ENCODE results near the gene FGGY. TPM values are rescaled to one million over a fixed set of nuclear protein-coding genes. Genes with fewer than 3 reads are reported as not detected.

FGGY gene
- total RNA-seq, 4 donors from 2014 or later, result 24.9 to 35.9 (median 30.5) TPM

GRCh38 chr1:59653968-59654367, 357.1 kb downstream of the FGGY start:
- intact Hi-C loops (cut with DNase I; ENCODE audit: low total_unique reads), result no loop called here

GRCh38 chr1:59657873-59658465, 361.1 kb downstream of the FGGY start:
- Histone ChIP-seq H3K4me3 (no peak overlapping the region), H3K4me1 (peaks cover 0 to 9% of the 10 kb centered on the region in 2 donors), H3K27me3 (no peaks in the 10 kb centered on the region), H3K36me3 (no peaks in the 10 kb centered on the region), H3K27ac (no peak overlapping the region), H3K9me3 (no peaks in the 10 kb centered on the region)
- ATAC-seq (no peak), DNase-seq (no peak)
- TF ChIP-seq CTCF (IDR thresholded peaks at IDR 0.05 in 4 of 5, conservative IDR thresholded peaks at IDR 0.05 in 1 of 5), result no peak
- TF ChIP-seq POLR2A (IDR thresholded peaks at IDR 0.05), result no peak
- intact Hi-C loops (cut with DNase I; ENCODE audit: low total_unique reads) (no loop called here), in situ Hi-C loops (cut with MboI; ENCODE audit: low sequenced_read_pairs in 4 of 4) (no loop called here)

More at GRCh38 chr1:59653968-59654367, 357.1 kb downstream of the FGGY start:
- no peak overlapping the region for H3K4me3 ChIP-seq
- TF ChIP-seq POLR2A (IDR thresholded peaks at IDR 0.05) (no peak), CTCF (IDR thresholded peaks at IDR 0.05 in 4 of 5, conservative IDR thresholded peaks at IDR 0.05 in 1 of 5) (no peak)
- no peak for DNase-seq
- H3K27me3 ChIP-seq, result no peaks in the 10 kb centered on the region
- in situ Hi-C loops (cut with MboI; ENCODE audit: low sequenced_read_pairs in 4 of 4), result no loop called here
- no peaks in the 10 kb centered on the region for H3K36me3 ChIP-seq
- no peak overlapping the region for H3K27ac ChIP-seq
- no peaks in the 10 kb centered on the region for H3K9me3 ChIP-seq
- no peak for ATAC-seq
- H3K4me1 ChIP-seq, result no peaks in the 10 kb centered on the region

- ATAC-seq (no peak), DNase-seq (no peak)
- no peaks in the 10 kb centered on the region for H3K36me3 ChIP-seq
- in situ Hi-C loops (cut with MboI; ENCODE audit: low sequenced_read_pairs in 4 of 4), result no loop called here
- no peak for TF ChIP-seq POLR2A (IDR thresholded peaks at IDR 0.05)
- no peak for TF ChIP-seq CTCF (IDR thresholded peaks at IDR 0.05 in 4 of 5, conservative IDR thresholded peaks at IDR 0.05 in 1 of 5)
- intact Hi-C loops (cut with DNase I; ENCODE audit: low total_unique reads), result no loop called here
- no peak overlapping the region for H3K27ac ChIP-seq
- no peaks in the 10 kb centered on the region for H3K9me3 ChIP-seq
- no peak overlapping the region for H3K4me3 ChIP-seq
- peaks cover 3 to 13% of the 10 kb centered on the region in 2 donors for H3K4me1 ChIP-seq
- no peaks in the 10 kb centered on the region for H3K27me3 ChIP-seq
Observed at GRCh38 chr1:59664166-59664565, 367.3 kb downstream of the FGGY start.

GRCh38 chr1:59666106-59666505, 369.2 kb downstream of the FGGY start:
- no peaks in the 10 kb centered on the region for H3K36me3 ChIP-seq
- ATAC-seq (no peak), DNase-seq (no peak)
- in situ Hi-C loops (cut with MboI; ENCODE audit: low sequenced_read_pairs in 4 of 4), result no loop called here
- no peaks in the 10 kb centered on the region for H3K9me3 ChIP-seq
- intact Hi-C loops (cut with DNase I; ENCODE audit: low total_unique reads), result no loop called here
- TF ChIP-seq POLR2A (IDR thresholded peaks at IDR 0.05), result no peak
- no peak for TF ChIP-seq CTCF (IDR thresholded peaks at IDR 0.05 in 4 of 5, conservative IDR thresholded peaks at IDR 0.05 in 1 of 5)
- H3K4me3 ChIP-seq, result no peak overlapping the region
- H3K27me3 ChIP-seq, result no peaks in the 10 kb centered on the region
- no peak overlapping the region for H3K27ac ChIP-seq
- peaks cover 16 to 23% of the 10 kb centered on the region in 2 donors for H3K4me1 ChIP-seq

- Histone ChIP-seq H3K4me3 (no peak overlapping the region), H3K27me3 (no peaks in the 10 kb centered on the region), H3K9me3 (no peaks in the 10 kb centered on the region), H3K27ac (no peak overlapping the region), H3K4me1 (peaks cover 16 to 26% of the 10 kb centered on the region in 2 donors), H3K36me3 (no peaks in the 10 kb centered on the region)
- DNase-seq (no peak), ATAC-seq (no peak)
- TF ChIP-seq POLR2A (IDR thresholded peaks at IDR 0.05), result no peak
- no peak for TF ChIP-seq CTCF (IDR thresholded peaks at IDR 0.05 in 4 of 5, conservative IDR thresholded peaks at IDR 0.05 in 1 of 5)
- intact Hi-C loops (cut with DNase I; ENCODE audit: low total_unique reads) (no loop called here), in situ Hi-C loops (cut with MboI; ENCODE audit: low sequenced_read_pairs in 4 of 4) (no loop called here)
Observed at GRCh38 chr1:59667020-59667419, 370.1 kb downstream of the FGGY start.
